Measurements from ENCODE around the gene IRAK2.
"Not testable (repeated sequence)": the region's sequence is repeated elsewhere in the genome, so short reads cannot be mapped to it uniquely, and the experiment has no call there.

IRAK2 gene

GRCh38 chr3:10164546-10165393, at the start of gene IRAK2:
Gene IRAK2 (plus strand): TSS chr3:10164919. CDS start chr3:10164955, 36 bp downstream.
- peak; percentile 58 for DNase-seq (ENCODE audit: low read depth)

- peak; percentile 93 for DNase-seq (ENCODE audit: low read depth)
These were observed 49.2 kb upstream of the IRAK2 start, which contains the start of gene BRK1 for GRCh38 chr3:10115326-10116137. Gene BRK1 (plus strand): TSS chr3:10115675. CDS start chr3:10115702, 27 bp downstream.

GRCh38 chr3:10116138-10116460, 48.6 kb upstream of the IRAK2 start:
- peak; percentile 22 for DNase-seq (ENCODE audit: low read depth)

- DNase-seq (ENCODE audit: low read depth), result no peak
These were observed 47.8 kb upstream of the IRAK2 start for GRCh38 chr3:10116928-10117327.

GRCh38 chr3:10119376-10119775, 45.3 kb upstream of the IRAK2 start:
- DNase-seq (ENCODE audit: low read depth), result no peak

- no peak for DNase-seq (ENCODE audit: low read depth)
These were observed 43.7 kb upstream of the IRAK2 start for GRCh38 chr3:10121064-10121463.

GRCh38 chr3:10122724-10123123, 42.0 kb upstream of the IRAK2 start:
- DNase-seq (ENCODE audit: low read depth), result no peak

- DNase-seq (ENCODE audit: low read depth), result not testable (repeated sequence)
These were observed 28.8 kb upstream of the IRAK2 start for GRCh38 chr3:10135872-10136271.

- DNase-seq (ENCODE audit: low read depth), result no peak
These were observed 28.2 kb upstream of the IRAK2 start for GRCh38 chr3:10136426-10137005.

- no peak for DNase-seq (ENCODE audit: low read depth)
These were observed 27.5 kb upstream of the IRAK2 start for GRCh38 chr3:10137178-10137577.

GRCh38 chr3:10140996-10141546, 23.6 kb upstream of the IRAK2 start:
- DNase-seq (ENCODE audit: low read depth), result peak; percentile 7

- peak; percentile 10 for DNase-seq (ENCODE audit: low read depth)
These were observed 21.8 kb upstream of the IRAK2 start for GRCh38 chr3:10142707-10143560.

- no peak for DNase-seq (ENCODE audit: low read depth)
These were observed 19.0 kb upstream of the IRAK2 start for GRCh38 chr3:10145685-10146084.

- DNase-seq (ENCODE audit: low read depth), result no peak
These were observed 15.5 kb upstream of the IRAK2 start for GRCh38 chr3:10149226-10149625.

- DNase-seq (ENCODE audit: low read depth), result no peak
These were observed 13.7 kb upstream of the IRAK2 start for GRCh38 chr3:10150987-10151386.

GRCh38 chr3:10154335-10155122, 10.2 kb upstream of the IRAK2 start:
- no peak for DNase-seq (ENCODE audit: low read depth)

GRCh38 chr3:10155123-10155472, 9.6 kb upstream of the IRAK2 start:
- DNase-seq (ENCODE audit: low read depth), result no peak

- DNase-seq (ENCODE audit: low read depth), result no peak
These were observed 9.1 kb upstream of the IRAK2 start for GRCh38 chr3:10155658-10156057.

GRCh38 chr3:10157031-10157430, 7.7 kb upstream of the IRAK2 start:
- DNase-seq (ENCODE audit: low read depth), result no peak

GRCh38 chr3:10158555-10158954, 6.2 kb upstream of the IRAK2 start:
- not testable (repeated sequence) for DNase-seq (ENCODE audit: low read depth)

- peak; percentile 56 for DNase-seq (ENCODE audit: low read depth)
These were observed 4.4 kb upstream of the IRAK2 start for GRCh38 chr3:10160346-10160745.
